GM06990 (cell line): ENCODE measurements around the gene TMEM196.

ENCODE experiments used
- DNase-seq: peaks from one replicate; pipeline ENCODE4 v3.0.0-alpha.2; 2011; ENCODE audit not compliant: insufficient read length; ENCODE audit errors: extremely low read depth
- H3K27me3 ChIP-seq: replicated peaks from 2 replicates; pipeline ENCODE4 v1.6.0; 2011; ENCODE audit warnings: low read length; ENCODE audit not compliant: control insufficient read depth, insufficient read depth
- H3K36me3 ChIP-seq: 2 replicates; pipeline ENCODE4 v1.5.1; 2011; ENCODE audit warnings: low read length; ENCODE audit not compliant: control insufficient read depth, insufficient read depth
- H3K4me3 ChIP-seq: replicated peaks from 2 replicates; pipeline ENCODE4 v1.5.1; 2011; ENCODE audit warnings: low read depth, mild to moderate bottlenecking, control low read depth, low read length
- TF ChIP-seq, protein P1 (sequence below): IDR thresholded peaks from 2 replicates; pipeline ENCODE4 v1.5.1; 2011; ENCODE audit warnings: low read length, control low read depth, mild to moderate bottlenecking, inconsistent platforms; ENCODE audit not compliant: insufficient read depth, poor library complexity, severe bottlenecking

TMEM196 gene

DNA sequence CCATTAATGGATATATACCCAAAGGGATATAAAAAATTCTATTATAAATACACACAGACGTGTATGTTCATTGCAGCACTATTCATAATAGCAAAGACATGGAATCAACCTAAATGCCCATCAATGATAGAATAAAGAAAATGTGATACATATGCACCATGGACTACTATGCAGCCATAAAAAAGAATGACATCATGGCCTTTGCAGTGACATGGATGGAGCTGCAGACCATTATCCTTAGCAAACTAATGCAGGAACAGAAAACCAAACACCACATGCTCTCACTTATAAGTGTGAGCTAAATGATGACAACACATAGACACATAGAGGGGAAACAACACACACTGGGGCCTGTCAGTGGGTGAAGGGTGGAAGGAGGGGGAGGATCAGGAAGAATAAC, 97.6 kb downstream of the TMEM196 start:
- TF ChIP-seq, protein P1, sequence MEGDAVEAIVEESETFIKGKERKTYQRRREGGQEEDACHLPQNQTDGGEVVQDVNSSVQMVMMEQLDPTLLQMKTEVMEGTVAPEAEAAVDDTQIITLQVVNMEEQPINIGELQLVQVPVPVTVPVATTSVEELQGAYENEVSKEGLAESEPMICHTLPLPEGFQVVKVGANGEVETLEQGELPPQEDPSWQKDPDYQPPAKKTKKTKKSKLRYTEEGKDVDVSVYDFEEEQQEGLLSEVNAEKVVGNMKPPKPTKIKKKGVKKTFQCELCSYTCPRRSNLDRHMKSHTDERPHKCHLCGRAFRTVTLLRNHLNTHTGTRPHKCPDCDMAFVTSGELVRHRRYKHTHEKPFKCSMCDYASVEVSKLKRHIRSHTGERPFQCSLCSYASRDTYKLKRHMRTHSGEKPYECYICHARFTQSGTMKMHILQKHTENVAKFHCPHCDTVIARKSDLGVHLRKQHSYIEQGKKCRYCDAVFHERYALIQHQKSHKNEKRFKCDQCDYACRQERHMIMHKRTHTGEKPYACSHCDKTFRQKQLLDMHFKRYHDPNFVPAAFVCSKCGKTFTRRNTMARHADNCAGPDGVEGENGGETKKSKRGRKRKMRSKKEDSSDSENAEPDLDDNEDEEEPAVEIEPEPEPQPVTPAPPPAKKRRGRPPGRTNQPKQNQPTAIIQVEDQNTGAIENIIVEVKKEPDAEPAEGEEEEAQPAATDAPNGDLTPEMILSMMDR, result no peak
- Histone ChIP-seq H3K27me3 (no peaks in the 10 kb centered on the region), H3K4me3 (no peak overlapping the region), H3K36me3 (no peaks in the 10 kb centered on the region)
- no peak for DNase-seq

DNA sequence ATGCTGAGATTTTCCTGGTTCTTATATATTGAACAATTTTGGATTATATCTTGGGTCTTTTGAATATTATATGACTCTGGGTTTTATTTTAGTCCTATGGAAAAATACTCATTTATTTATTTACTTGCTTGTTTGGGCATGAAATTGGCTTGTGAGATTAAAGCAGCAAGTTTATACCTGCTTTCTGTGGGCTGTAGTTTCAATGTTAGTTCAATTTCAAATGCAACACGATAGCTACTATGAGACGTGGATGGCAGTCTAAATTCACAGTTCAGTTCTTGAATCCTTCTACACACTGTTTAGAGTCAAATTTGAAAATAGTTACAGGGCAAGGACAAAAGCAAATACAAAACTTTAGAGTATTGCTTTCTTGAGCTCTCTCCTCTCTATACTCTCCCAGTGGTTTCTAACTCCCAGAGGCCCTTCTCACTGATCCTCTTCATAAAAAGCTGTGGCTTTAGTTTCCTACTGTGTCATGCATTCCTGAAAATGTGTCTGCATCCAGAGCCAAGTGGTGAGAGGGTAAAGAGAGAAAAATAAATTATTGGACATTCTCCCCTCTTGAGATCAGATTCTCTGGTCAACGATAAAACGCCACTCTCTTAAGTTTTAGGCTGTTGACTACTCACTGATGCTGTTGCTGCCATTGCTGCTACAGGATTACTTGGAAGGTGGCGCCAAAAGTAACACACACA, 99.0 kb downstream of the TMEM196 start:
- Histone ChIP-seq H3K36me3 (no peaks in the 10 kb centered on the region), H3K4me3 (no peak overlapping the region), H3K27me3 (no peaks in the 10 kb centered on the region)
- TF ChIP-seq, protein P1, result no peak
- no peak for DNase-seq

DNA sequence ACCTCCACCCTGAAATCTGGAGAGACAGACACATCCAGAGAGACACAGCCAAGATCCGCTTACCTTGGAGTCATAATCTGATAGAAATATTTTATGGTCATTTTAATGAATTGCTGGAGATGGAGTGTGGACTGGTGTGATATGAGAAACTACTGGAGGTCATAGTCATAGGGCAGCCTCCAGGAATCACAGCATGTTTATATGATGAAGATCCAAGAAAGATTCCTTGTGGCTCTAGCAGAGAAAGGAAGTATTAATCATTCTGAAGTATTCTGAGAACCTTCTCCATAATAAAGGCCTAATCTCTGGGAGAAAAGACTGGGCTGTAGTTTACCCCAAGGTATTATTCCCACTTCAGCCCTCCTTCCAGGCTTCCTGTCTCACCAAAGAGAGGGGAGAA, 102.6 kb downstream of the TMEM196 start:
- Histone ChIP-seq H3K36me3 (no peaks in the 10 kb centered on the region), H3K4me3 (no peak overlapping the region), H3K27me3 (no peaks in the 10 kb centered on the region)
- TF ChIP-seq, protein P1, result no peak
- no peak for DNase-seq
